Stimulated activated CD4-positive, alpha-beta T cell treated with anti-CD3 and anti-CD28 coated beads, Interleukin-15, amount 100 ng/mL, for 1 hour (primary cell): Measurements from ENCODE around the gene IL27RA.
"Not testable (repeated sequence)": the region's sequence is repeated elsewhere in the genome, so short reads cannot be mapped to it uniquely, and the experiment has no call there.

ENCODE experiments used
- DNase-seq, 2 donors: peaks; one replicate each; pipeline ENCODE4 v3.0.0-alpha.2; 2020; ENCODE audit warnings: low read depth in 1 of 2, low spot score in 1 of 2

Gene IL27RA

GRCh38 chr19:13998426-13998825 is 33.1 kb upstream of the IL27RA start:
- no peak for DNase-seq

GRCh38 chr19:13999085-13999484 is 32.5 kb upstream of the IL27RA start:
- no peak for DNase-seq

- no peak for DNase-seq
Observed at GRCh38 chr19:14000691-14001375, 30.7 kb upstream of the IL27RA start.

GRCh38 chr19:14002571-14003250 is 28.9 kb upstream of the IL27RA start:
- no peak for DNase-seq

DNA sequence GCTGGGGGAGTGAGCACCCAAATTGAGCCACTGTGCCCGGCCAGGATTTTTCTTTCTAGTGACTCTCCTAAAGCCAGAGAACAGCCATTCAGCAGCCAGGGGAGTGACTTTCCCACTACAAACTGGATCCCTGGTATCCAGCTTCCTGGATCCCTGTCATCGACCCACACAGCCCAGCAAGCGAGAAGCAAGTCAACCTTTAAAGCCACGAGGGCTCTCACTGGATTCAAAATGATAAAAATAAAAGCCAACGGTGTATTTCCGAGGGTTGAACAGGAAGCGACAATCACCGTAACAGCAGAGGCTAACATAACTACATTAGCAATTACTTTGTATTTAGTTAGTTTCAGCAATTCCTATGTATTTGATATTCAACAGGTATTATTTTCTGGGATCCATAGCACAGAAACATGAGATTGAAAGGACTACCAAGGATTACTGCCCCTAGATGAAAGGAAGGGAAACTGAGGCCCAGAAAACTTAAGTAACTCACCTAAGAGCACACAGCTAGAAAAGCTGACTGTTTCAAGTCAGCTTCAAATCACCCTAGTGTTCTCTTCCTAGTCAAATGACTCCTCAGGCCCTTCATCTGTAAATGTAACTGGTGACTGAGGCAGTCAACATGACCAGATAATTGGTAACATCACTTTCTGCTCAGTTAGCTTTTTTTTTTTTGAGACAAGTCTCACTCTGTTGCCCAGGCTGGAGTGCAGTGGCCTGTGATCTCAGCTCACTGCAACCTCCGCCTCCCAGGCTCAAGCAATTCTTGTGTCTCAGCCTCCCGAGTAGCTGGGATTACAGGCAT is 28.1 kb upstream of the IL27RA start:
- DNase-seq = no peak

- DNase-seq = no peak
Observed at GRCh38 chr19:14004619-14005348, 26.8 kb upstream of the IL27RA start.

- DNase-seq = peak; percentile 83 to 90
Observed at GRCh38 chr19:14005349-14006084, 26.0 kb upstream of the IL27RA start.

GRCh38 chr19:14006085-14006765 is 25.3 kb upstream of the IL27RA start, which contains the start of gene RFX1:
RFX1 (minus strand) TSS chr19:14006320; CDS start chr19:13993843, 12,477 bp downstream.
- DNase-seq = peak; percentile 100

GRCh38 chr19:14006766-14007562 is 24.6 kb upstream of the IL27RA start:
- DNase-seq = no peak

GRCh38 chr19:14012378-14012915 is 19.1 kb upstream of the IL27RA start:
- no peak for DNase-seq

DNA sequence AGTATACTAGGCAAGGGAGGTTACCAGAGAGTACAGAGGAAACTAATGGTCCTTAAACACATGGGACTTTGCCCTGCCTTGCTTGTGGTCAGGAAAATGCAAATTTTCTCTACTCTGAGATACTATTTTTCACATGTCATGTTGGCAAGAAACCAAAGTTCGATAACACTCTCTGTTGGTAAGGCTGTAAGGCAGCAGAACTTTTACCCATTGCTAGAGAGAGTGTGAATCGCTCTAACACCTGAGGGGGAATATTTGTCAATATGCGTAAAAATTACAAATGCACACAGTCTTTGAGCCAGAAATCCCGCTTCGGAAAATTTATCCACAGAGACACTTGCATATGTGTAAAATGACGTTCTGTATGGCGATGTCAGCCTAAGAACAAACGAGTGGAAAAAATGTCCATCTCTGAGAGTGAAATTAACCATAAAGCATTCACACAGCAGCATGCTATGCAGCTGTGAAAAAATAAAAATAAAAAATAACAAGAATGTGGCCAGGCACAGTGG is 16.0 kb upstream of the IL27RA start:
- no peak for DNase-seq

- DNase-seq = no peak
Observed at GRCh38 chr19:14019100-14019499, 12.5 kb upstream of the IL27RA start.

- DNase-seq = not testable (repeated sequence)
Observed at GRCh38 chr19:14019739-14020138, 11.8 kb upstream of the IL27RA start.

DNA sequence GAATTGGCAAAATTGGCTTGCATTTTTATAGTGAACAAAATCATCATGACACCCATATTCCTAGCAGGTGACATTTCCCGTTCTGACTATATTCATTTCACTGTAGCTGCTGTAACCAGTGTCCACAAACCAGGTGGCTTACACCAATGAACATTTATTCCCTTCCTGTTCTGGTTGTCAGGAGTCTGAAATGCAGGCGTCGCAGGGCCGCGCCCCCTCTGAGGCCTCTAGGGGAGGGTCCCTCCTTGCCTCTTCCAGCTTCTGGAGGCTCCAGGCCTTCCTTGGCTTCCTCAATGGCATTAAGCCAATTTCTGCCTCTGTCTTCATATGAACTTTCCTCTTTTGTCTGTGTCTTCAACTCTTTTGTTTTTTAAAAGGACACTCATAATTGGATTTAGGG is 10.1 kb upstream of the IL27RA start:
- no peak for DNase-seq

DNA sequence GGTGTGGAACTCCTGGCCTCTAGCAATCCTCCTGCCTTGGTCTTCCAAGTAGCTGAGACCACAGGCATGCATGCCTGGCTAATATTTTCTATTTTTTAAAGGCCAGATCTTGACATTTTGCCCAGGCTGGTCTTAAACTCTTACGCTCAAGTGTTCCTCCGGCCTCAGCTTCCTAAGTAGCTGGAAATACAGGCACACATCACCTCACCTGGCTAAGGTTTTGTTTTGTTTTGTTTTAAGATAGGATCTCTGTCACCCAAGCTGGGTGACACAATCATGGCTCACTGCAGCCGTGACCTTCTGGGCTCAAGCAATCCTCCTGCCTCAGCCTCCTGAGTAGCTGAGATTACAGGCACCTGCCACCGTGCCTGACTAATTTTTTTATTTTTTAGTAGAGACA is 9.1 kb upstream of the IL27RA start:
- no peak for DNase-seq

DNA sequence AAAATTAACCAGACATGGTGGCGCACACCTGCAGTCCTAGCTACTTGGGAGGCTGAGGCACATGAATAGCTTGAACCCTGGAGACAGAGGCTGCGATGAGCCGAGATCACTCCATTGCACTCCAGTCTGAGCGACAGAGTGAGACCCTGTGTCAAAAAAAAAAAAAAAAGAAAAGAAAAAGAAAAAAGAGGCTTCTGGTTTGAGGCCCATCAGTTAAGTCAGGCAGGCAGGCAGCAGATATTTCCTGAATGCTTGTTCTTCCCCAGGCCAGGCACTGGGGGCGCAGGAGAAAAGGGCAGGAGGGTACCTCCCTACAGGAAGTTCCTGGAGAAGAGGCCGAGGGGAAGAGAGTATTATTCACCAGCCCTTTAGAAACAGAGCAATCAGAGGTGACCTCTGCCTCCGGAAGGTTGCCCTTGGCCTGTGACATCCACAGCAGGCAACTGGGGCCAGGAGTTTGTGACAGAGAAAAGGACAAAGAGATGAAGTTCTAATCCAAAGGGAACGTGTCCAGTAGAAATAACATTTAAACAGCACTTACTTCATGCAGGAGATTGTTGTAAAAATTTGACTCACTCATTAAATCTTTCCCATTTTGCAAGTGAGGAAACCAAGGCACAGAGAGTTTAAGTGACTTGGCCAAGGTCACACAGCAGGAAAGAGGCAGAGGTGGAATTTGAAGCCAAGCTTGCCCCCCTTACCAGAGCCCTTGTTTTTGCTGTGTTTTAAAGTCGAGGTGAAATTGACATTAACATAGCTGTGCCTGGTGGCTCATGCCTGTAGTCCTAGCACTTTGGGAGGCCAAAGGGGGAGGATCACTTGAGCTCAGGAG is 7.9 kb upstream of the IL27RA start:
- DNase-seq = no peak

DNA sequence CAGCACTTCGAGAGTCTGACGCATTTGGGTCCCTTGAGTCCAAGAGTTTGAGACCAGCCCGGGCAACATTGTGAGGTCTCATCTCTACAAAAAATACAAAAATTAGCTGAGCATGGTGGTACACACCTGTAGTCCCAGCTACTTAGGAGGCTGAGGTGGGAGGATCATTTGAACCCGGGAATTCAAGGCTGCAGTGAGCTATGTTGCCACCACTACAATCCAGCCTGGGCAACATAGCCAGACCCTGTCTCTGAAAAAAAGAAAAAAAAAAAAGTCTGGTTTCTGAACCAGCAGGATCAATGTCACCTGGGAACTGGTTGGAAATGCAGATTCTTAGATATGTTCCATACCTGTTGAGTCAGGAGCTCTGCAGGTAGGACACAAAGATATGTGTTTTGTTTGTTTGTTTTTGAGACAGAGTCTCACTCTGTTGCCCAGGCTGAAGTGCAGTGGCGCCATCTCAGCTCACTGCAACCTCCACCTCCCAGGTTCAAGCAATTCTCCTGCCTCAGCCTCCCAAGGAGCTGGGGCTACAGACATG is 4.8 kb upstream of the IL27RA start:
- DNase-seq = not testable (repeated sequence)
